Measurements from ENCODE around the gene ADCY3.

The ADCY3 gene

GRCh38 chr2:24820598-24821432 lies 99.2 kb downstream of the ADCY3 start:
- DNase-seq, result no peak
- Histone ChIP-seq H3K36me3 (ENCODE audit: control insufficient read depth, insufficient read depth, low read length) (peaks cover 24% of the 10 kb centered on the region), H3K9me3 (ENCODE audit: control insufficient read depth, low read length) (no peaks in the 10 kb centered on the region), H3K27me3 (replicated peaks; ENCODE audit: control insufficient read depth, insufficient read depth, low read length, poor library complexity, severe bottlenecking) (no peaks in the 10 kb centered on the region), H3K4me1 (ENCODE audit: control insufficient read depth, insufficient read depth, low read length, poor library complexity, severe bottlenecking) (no peaks in the 10 kb centered on the region), H3K27ac (ENCODE audit: insufficient read depth, low read length, poor library complexity, severe bottlenecking) (no peak overlapping the region), H3K4me3 (ENCODE audit: insufficient read depth, low read depth, low read length, poor library complexity, severe bottlenecking) (no peak overlapping the region)

- no peak for DNase-seq
- H3K4me3 ChIP-seq (ENCODE audit: insufficient read depth, low read depth, low read length, poor library complexity, severe bottlenecking), result no peak overlapping the region
- peaks cover 24% of the 10 kb centered on the region for H3K36me3 ChIP-seq (ENCODE audit: control insufficient read depth, insufficient read depth, low read length)
- H3K27ac ChIP-seq (ENCODE audit: insufficient read depth, low read length, poor library complexity, severe bottlenecking), result no peak overlapping the region
- H3K4me1 ChIP-seq (ENCODE audit: control insufficient read depth, insufficient read depth, low read length, poor library complexity, severe bottlenecking), result no peaks in the 10 kb centered on the region
- H3K27me3 ChIP-seq (replicated peaks; ENCODE audit: control insufficient read depth, insufficient read depth, low read length, poor library complexity, severe bottlenecking), result no peaks in the 10 kb centered on the region
- H3K9me3 ChIP-seq (ENCODE audit: control insufficient read depth, low read length), result no peaks in the 10 kb centered on the region
Measured at GRCh38 chr2:24820175-24820513, 99.9 kb downstream of the ADCY3 start.

- H3K4me3 ChIP-seq (ENCODE audit: insufficient read depth, low read depth, low read length, poor library complexity, severe bottlenecking), result no peak overlapping the region
- H3K9me3 ChIP-seq (ENCODE audit: control insufficient read depth, low read length), result no peaks in the 10 kb centered on the region
- no peaks in the 10 kb centered on the region for H3K27me3 ChIP-seq (replicated peaks; ENCODE audit: control insufficient read depth, insufficient read depth, low read length, poor library complexity, severe bottlenecking)
- no peak overlapping the region for H3K27ac ChIP-seq (ENCODE audit: insufficient read depth, low read length, poor library complexity, severe bottlenecking)
- H3K4me1 ChIP-seq (ENCODE audit: control insufficient read depth, insufficient read depth, low read length, poor library complexity, severe bottlenecking), result no peaks in the 10 kb centered on the region
- no peak for DNase-seq
- H3K36me3 ChIP-seq (ENCODE audit: control insufficient read depth, insufficient read depth, low read length), result peaks cover 24% of the 10 kb centered on the region
Measured at GRCh38 chr2:24819442-24820174, 100.4 kb downstream of the ADCY3 start.

GRCh38 chr2:24818721-24819167 lies 101.3 kb downstream of the ADCY3 start:
- no peaks in the 10 kb centered on the region for H3K27me3 ChIP-seq (replicated peaks; ENCODE audit: control insufficient read depth, insufficient read depth, low read length, poor library complexity, severe bottlenecking)
- DNase-seq, result no peak
- H3K9me3 ChIP-seq (ENCODE audit: control insufficient read depth, low read length), result no peaks in the 10 kb centered on the region
- H3K4me3 ChIP-seq (ENCODE audit: insufficient read depth, low read depth, low read length, poor library complexity, severe bottlenecking), result no peak overlapping the region
- no peaks in the 10 kb centered on the region for H3K4me1 ChIP-seq (ENCODE audit: control insufficient read depth, insufficient read depth, low read length, poor library complexity, severe bottlenecking)
- no peak overlapping the region for H3K27ac ChIP-seq (ENCODE audit: insufficient read depth, low read length, poor library complexity, severe bottlenecking)
- peaks cover 24% of the 10 kb centered on the region for H3K36me3 ChIP-seq (ENCODE audit: control insufficient read depth, insufficient read depth, low read length)

GRCh38 chr2:24816884-24817283 lies 103.2 kb downstream of the ADCY3 start:
- no peaks in the 10 kb centered on the region for H3K4me1 ChIP-seq (ENCODE audit: control insufficient read depth, insufficient read depth, low read length, poor library complexity, severe bottlenecking)
- H3K27ac ChIP-seq (ENCODE audit: insufficient read depth, low read length, poor library complexity, severe bottlenecking), result no peak overlapping the region
- H3K36me3 ChIP-seq (ENCODE audit: control insufficient read depth, insufficient read depth, low read length), result peaks cover 24% of the 10 kb centered on the region
- no peaks in the 10 kb centered on the region for H3K27me3 ChIP-seq (replicated peaks; ENCODE audit: control insufficient read depth, insufficient read depth, low read length, poor library complexity, severe bottlenecking)
- no peak for DNase-seq
- no peak overlapping the region for H3K4me3 ChIP-seq (ENCODE audit: insufficient read depth, low read depth, low read length, poor library complexity, severe bottlenecking)
- H3K9me3 ChIP-seq (ENCODE audit: control insufficient read depth, low read length), result no peaks in the 10 kb centered on the region

GRCh38 chr2:24816404-24816803 lies 103.6 kb downstream of the ADCY3 start:
- H3K36me3 ChIP-seq (ENCODE audit: control insufficient read depth, insufficient read depth, low read length), result peaks cover 22% of the 10 kb centered on the region
- H3K27ac ChIP-seq (ENCODE audit: insufficient read depth, low read length, poor library complexity, severe bottlenecking), result no peak overlapping the region

GRCh38 chr2:24815171-24815570 lies 104.9 kb downstream of the ADCY3 start:
- Histone ChIP-seq H3K4me3 (ENCODE audit: insufficient read depth, low read depth, low read length, poor library complexity, severe bottlenecking) (no peak overlapping the region), H3K36me3 (ENCODE audit: control insufficient read depth, insufficient read depth, low read length) (peaks cover 10% of the 10 kb centered on the region), H3K9me3 (ENCODE audit: control insufficient read depth, low read length) (no peaks in the 10 kb centered on the region), H3K27me3 (replicated peaks; ENCODE audit: control insufficient read depth, insufficient read depth, low read length, poor library complexity, severe bottlenecking) (no peaks in the 10 kb centered on the region), H3K4me1 (ENCODE audit: control insufficient read depth, insufficient read depth, low read length, poor library complexity, severe bottlenecking) (no peaks in the 10 kb centered on the region), H3K27ac (ENCODE audit: insufficient read depth, low read length, poor library complexity, severe bottlenecking) (no peak overlapping the region)
- DNase-seq, result no peak

More at GRCh38 chr2:24816404-24816803, 103.6 kb downstream of the ADCY3 start:
- Histone ChIP-seq H3K4me3 (ENCODE audit: insufficient read depth, low read depth, low read length, poor library complexity, severe bottlenecking) (no peak overlapping the region), H3K4me1 (ENCODE audit: control insufficient read depth, insufficient read depth, low read length, poor library complexity, severe bottlenecking) (no peaks in the 10 kb centered on the region), H3K27me3 (replicated peaks; ENCODE audit: control insufficient read depth, insufficient read depth, low read length, poor library complexity, severe bottlenecking) (no peaks in the 10 kb centered on the region), H3K9me3 (ENCODE audit: control insufficient read depth, low read length) (no peaks in the 10 kb centered on the region)
- DNase-seq, result no peak

- Histone ChIP-seq H3K4me3 (ENCODE audit: insufficient read depth, low read depth, low read length, poor library complexity, severe bottlenecking) (no peak overlapping the region), H3K27me3 (replicated peaks; ENCODE audit: control insufficient read depth, insufficient read depth, low read length, poor library complexity, severe bottlenecking) (no peaks in the 10 kb centered on the region), H3K36me3 (ENCODE audit: control insufficient read depth, insufficient read depth, low read length) (peaks cover 6% of the 10 kb centered on the region), H3K27ac (ENCODE audit: insufficient read depth, low read length, poor library complexity, severe bottlenecking) (no peak overlapping the region), H3K9me3 (ENCODE audit: control insufficient read depth, low read length) (no peaks in the 10 kb centered on the region), H3K4me1 (ENCODE audit: control insufficient read depth, insufficient read depth, low read length, poor library complexity, severe bottlenecking) (no peaks in the 10 kb centered on the region)
- no peak for DNase-seq
Measured at GRCh38 chr2:24814516-24814915, 105.5 kb downstream of the ADCY3 start.

- H3K36me3 ChIP-seq (ENCODE audit: control insufficient read depth, insufficient read depth, low read length), result no peaks in the 10 kb centered on the region
- no peaks in the 10 kb centered on the region for H3K27me3 ChIP-seq (replicated peaks; ENCODE audit: control insufficient read depth, insufficient read depth, low read length, poor library complexity, severe bottlenecking)
Measured at GRCh38 chr2:24813691-24814137, 106.3 kb downstream of the ADCY3 start.

More at GRCh38 chr2:24813691-24814137, 106.3 kb downstream of the ADCY3 start:
- no peak overlapping the region for H3K27ac ChIP-seq (ENCODE audit: insufficient read depth, low read length, poor library complexity, severe bottlenecking)
- H3K4me3 ChIP-seq (ENCODE audit: insufficient read depth, low read depth, low read length, poor library complexity, severe bottlenecking), result no peak overlapping the region
- no peak for DNase-seq
- H3K4me1 ChIP-seq (ENCODE audit: control insufficient read depth, insufficient read depth, low read length, poor library complexity, severe bottlenecking), result no peaks in the 10 kb centered on the region
- no peaks in the 10 kb centered on the region for H3K9me3 ChIP-seq (ENCODE audit: control insufficient read depth, low read length)

Data from effector memory CD4-positive, alpha-beta T cell (primary cell).